ENCODE data around the gene SERGEF. TPM values are rescaled to one million over a fixed set of nuclear protein-coding genes. Genes with fewer than 3 reads are reported as not detected.

The SERGEF gene
- total and polyA plus RNA-seq, 12 donors: 14.8 to 105 (median 19.9) TPM

DNA sequence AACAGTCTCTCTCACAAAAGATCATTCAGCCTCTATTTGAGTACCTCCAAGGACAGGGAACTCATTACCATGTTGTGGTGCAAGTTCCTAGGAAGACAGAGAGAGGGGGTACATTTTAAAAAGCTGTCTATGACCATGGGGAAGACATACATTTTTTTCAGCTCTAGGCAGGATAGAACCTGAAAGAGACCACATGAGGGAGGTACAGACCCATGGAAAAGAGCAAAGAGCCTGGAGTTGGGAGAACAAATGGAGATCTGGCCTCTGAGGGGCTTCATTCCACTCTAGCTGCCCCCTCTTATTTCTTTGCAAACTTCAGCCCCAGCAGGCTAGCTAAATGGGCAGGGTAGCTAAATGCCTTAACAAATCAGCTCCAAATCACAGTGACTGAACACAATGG lies 241.9 kb downstream of the SERGEF start:
- TF ChIP-seq, protein P1, sequence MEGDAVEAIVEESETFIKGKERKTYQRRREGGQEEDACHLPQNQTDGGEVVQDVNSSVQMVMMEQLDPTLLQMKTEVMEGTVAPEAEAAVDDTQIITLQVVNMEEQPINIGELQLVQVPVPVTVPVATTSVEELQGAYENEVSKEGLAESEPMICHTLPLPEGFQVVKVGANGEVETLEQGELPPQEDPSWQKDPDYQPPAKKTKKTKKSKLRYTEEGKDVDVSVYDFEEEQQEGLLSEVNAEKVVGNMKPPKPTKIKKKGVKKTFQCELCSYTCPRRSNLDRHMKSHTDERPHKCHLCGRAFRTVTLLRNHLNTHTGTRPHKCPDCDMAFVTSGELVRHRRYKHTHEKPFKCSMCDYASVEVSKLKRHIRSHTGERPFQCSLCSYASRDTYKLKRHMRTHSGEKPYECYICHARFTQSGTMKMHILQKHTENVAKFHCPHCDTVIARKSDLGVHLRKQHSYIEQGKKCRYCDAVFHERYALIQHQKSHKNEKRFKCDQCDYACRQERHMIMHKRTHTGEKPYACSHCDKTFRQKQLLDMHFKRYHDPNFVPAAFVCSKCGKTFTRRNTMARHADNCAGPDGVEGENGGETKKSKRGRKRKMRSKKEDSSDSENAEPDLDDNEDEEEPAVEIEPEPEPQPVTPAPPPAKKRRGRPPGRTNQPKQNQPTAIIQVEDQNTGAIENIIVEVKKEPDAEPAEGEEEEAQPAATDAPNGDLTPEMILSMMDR (IDR thresholded peaks at IDR 0.05): peak in 7 of 9 donors; percentile 11 to 46 (median 28)
- Histone ChIP-seq H3K27ac (no peak overlapping the region), H3K27me3 (no peaks in the 10 kb centered on the region), H3K36me3 (no peaks in the 10 kb centered on the region), H3K4me1 (no peaks in the 10 kb centered on the region), H3K4me3 (no peak overlapping the region), H3K9me3 (no peaks in the 10 kb centered on the region)
- ATAC-seq (peak in 2 of 8 donors; percentile 38 to 42), DNase-seq (no peak)
- intact Hi-C loops (cut with DNase I): loop anchor here in 3 of 10 donors (5.0 kb wide), 4 partner anchors 56 to 206 kb away; no protein-coding TSS in a partner anchor

DNA sequence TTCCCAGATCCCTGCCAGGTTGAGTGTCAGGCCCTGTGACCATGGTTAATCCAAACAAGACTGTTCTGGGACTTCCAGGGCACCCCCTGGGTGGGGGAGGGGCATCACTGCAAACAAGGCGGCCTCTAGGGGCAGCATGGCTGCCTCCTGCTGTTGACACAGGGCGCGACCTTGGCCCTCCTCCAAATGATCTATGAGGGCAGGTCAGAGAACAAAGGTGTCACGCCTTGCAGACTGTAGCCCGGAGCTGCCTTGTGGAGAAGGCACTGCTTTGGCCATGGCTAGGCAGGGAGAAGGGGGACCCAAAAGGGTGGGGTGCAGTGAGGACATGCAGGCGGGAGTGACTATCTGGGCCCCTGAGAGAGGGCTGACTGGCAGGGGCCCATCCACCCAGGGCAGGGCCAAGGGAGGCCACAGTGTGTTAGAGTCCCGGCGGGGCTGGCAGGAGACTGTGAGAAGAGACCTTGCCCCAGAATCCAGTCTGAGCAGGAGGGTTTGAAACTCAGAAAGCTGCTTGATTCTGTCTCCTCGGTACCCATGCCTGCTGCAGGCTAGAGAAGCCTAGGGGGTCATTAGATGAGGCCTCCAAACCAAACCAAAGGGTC lies 242.7 kb downstream of the SERGEF start:
- intact Hi-C loops (cut with DNase I): loop anchor here in 3 of 10 donors (5.0 kb wide), 4 partner anchors 57 to 207 kb away; no protein-coding TSS in a partner anchor
- WGBS, 2 donors: 81 to 84% methylated on average over 9 of the region's 9 CpGs
- no peak overlapping the region for H3K27ac ChIP-seq
- TF ChIP-seq, protein P1 (IDR thresholded peaks at IDR 0.05): no peak
- H3K4me3 ChIP-seq: no peak overlapping the region
- DNase-seq: no peak
- no peak for ATAC-seq
- H3K9me3 ChIP-seq: no peaks in the 10 kb centered on the region
- no peaks in the 10 kb centered on the region for H3K27me3 ChIP-seq
- H3K4me1 ChIP-seq: no peaks in the 10 kb centered on the region
- H3K36me3 ChIP-seq: no peaks in the 10 kb centered on the region

DNA sequence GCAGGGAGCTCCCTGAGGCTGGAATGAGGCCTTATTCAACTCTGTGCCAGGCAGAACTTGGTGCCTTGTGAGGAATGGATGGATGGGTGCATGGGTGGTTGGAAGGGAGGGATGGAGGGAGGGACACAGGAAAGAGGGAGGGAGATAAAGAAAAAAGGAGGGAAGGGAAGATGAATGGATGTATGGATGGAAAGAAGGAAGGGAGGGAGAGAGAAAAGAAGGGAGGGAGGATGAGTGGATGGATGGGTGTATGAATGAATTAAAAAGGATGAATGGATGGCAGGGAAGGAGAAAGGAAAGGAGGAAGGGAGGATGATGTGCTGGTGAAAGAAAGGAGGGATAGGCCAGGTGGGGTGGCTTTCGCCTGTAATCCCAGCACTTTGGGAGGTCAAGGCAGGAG lies 243.6 kb downstream of the SERGEF start:
- ATAC-seq (no peak), DNase-seq (no peak)
- no peaks in the 10 kb centered on the region for H3K27me3 ChIP-seq
- no peak overlapping the region for H3K27ac ChIP-seq
- intact Hi-C loops (cut with DNase I): loop anchor here in 4 of 10 donors (10.0 kb wide), 2 partner anchors 76 to 206 kb away; no protein-coding TSS in a partner anchor
- 100% methylated on average over 1 of the region's 1 CpG for WGBS, 2 donors
- no peaks in the 10 kb centered on the region for H3K36me3 ChIP-seq
- no peak overlapping the region for H3K4me3 ChIP-seq
- no peaks in the 10 kb centered on the region for H3K4me1 ChIP-seq
- TF ChIP-seq, protein P1 (IDR thresholded peaks at IDR 0.05): no peak
- no peaks in the 10 kb centered on the region for H3K9me3 ChIP-seq

DNA sequence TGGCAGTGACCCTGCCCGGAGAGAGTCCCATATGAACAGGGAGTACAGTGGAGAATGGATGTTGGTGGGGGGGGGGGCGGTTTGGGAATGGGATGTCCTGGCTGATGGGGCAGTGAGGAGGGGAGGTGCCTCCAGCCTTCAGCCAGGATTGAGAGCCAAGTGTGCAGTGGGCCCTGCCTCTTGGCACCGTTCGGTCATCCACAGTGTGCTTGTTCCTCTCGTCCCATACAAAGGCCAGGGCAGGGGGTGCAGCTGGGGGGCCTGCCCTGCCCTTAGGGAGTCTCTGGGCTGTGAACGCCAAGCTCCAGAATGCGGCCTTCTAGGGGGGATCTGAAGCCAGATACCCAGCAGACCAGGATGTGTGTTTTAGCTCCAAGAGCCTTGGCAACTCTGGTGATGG lies 244.3 kb downstream of the SERGEF start:
- TF ChIP-seq, protein P1 (IDR thresholded peaks at IDR 0.05): no peak
- Histone ChIP-seq H3K4me1 (no peaks in the 10 kb centered on the region), H3K27me3 (no peaks in the 10 kb centered on the region), H3K4me3 (no peak overlapping the region), H3K36me3 (no peaks in the 10 kb centered on the region), H3K27ac (no peak overlapping the region), H3K9me3 (no peaks in the 10 kb centered on the region)
- intact Hi-C loops (cut with DNase I): loop anchor here in 4 of 10 donors (10.0 kb wide), 2 partner anchors 76 to 206 kb away; no protein-coding TSS in a partner anchor
- DNase-seq: no peak
- 87 to 94% methylated on average over 7 of the region's 7 CpGs for WGBS, 2 donors
- no peak for ATAC-seq

Data from heart right ventricle (tissue), 16 donors.